ENCODE data around the gene MEIOC.
"Not testable (repeated sequence)": the region's sequence is repeated elsewhere in the genome, so short reads cannot be mapped to it uniquely, and the experiment has no call there.

The MEIOC gene
- long read RNA-seq, donor 1, partial matches to known transcripts: 0 of 23 reads
- long read RNA-seq, donor 1, other reads (novel, unspliced or antisense): 23 of 23 reads
- long read RNA-seq, donor 2: 0 reads
- long read RNA-seq, donor 3: 0 reads
- long read RNA-seq, donor 4: 0 reads
- long read RNA-seq, donor 5: 0 reads
- long read RNA-seq, donor 6: 0 reads
- long read RNA-seq, donor 7: 0 reads
- long read RNA-seq, donor 8: 0 reads

DNA sequence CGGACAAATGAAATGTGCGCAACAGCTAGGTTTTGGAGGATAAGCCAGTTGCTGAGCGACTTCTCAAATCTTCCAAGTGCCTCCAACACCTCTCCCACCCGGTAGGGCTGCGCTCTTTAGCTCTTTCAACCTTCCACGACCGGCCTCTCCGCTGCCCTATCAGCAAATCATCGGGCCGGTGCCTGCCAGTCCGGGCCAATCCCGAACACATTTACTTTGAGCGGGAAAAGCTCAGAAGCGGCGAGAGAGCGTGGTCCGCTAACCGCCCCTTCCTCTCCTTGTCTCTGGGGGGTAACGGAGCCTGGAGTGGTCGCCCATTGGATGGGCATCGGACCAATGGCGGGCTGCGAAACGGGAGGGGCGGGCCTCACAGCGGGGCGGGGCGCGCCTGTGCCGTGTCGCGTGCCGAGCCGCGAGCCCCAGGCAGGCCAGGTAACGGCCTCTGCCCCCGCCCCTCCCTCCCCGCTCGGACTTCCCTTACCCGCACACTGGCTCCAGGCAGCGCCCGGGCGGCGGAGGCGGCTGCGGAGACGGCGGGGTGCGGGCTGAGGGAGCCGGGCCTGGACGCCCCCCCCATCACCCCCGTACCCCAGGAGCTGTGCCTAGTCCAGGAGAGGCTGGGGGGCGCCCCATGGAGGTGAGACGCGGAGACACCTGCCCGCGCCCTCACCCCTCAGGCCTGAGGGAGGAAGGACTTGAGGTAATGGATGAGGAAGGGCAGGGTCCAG is at the start of gene MEIOC:
Gene MEIOC, plus strand, starts transcription at position 486 of the 728 bp plus-strand sequence. Its CDS starts 146 bp downstream, at position 632.
- peak; percentile 50 for DNase-seq

DNA sequence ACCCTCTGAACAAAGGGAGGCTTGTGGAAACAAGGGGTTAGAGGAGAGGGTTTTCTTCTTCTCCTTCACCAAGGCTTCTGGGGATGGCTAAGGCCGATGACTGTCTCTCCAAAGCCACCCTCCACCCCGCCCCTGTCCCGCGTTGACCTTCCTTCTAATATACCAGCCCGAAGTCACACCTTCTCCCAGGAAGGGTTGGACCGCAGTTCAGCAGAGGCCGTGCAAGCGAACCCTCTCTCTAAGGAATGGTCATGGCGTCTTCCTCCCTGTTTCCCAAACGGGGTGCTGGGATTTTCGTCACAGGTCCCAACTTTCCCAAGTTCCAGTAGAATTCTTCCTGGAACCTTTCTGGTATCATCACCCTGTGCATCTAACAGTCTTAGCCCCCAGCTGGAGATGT is 49.6 kb upstream of the MEIOC start:
- DNase-seq: no peak

DNA sequence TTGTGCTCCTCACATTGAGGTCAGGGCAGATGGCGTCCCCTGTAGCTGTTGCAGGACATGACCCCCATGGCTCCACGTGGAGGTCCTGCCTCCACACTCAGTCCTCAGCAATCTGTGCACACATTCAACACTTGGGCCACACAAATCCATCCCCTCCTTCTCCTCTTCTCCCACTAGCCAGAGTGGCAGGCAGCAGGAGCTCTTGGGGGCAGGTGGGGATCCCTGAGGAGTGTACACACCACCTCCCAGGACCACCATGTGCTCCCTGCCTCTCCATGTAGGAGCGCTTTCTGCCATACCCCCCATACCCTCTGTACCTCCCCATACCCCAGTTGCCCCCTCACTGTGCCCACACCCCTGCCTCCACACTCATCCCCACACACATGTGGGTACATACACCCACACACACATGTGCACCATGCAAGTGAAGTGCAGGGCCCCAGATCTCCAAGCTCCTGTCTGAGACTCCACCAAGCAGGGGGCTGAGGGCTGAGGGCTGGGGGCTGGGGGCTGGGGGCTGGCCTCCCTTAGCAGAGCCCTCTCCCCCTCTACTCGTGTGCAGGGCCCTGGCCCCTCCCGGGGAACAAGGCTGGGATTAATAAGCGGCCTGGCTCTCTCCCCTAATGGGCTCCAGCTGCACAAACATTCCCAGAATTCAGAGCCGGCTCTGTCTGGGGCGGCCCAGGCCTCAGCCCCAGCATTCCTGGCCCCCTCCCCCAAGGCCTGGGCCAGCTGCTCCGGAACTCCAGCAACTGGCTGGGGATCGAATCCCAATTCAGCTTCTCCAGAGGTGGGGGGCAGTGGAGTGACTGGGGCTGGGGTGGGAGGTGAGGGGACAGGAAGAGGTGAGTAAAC is 48.2 kb upstream of the MEIOC start:
- DNase-seq: peak; percentile 30

DNA sequence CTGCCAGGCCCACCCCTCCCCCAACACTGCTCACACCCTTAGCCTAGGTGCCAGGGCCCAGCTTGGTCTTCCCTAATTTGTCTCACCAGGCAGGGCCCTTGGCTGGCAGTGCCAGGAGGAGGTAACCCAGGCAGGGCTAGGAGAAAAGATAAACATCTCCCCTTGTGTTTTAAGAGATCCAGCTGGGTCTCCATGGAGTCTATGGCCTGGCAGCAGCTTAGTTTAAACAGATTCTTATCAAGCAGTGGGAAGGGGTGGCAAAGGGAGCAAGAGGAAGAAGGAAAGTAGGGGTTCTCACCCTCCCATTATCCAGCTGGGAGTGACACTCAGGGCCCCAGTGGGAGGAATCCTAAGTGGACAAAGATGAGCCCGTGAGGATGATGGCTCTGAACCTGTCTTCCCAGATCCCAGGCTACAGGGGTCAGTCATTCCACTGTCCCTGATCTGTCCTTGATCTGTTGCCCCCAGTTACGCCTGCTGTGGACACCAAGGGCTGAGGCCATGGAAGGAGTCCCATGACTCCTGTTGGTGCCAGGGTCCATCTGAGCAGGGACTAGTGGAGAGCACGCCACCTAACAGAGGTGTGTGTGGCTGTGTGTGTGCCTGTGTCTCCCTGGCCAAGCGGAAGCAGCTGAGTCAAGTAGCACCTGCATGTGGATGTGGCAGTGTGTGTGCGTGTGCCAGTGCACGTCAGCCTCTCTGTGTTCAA is 47.4 kb upstream of the MEIOC start:
- peak; percentile 38 for DNase-seq

DNA sequence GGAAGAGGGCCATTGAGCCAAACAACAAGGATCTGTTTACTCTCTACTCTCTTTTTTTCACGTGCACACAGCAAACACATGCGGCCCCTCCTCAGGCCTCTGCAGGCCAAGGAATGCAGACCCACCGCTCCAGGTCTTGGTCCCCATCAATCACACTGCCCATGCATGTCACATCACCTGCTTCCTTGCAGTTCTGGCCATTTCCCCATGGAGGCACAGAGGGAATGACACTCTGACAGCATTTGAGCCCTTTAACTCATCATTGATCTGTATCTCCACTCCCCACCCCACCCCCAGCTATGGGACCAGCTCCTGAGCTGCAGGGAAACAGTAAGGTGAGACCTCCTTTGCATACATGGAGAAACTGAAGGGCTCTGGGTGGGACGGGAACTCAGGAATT is 45.9 kb upstream of the MEIOC start:
- no peak for DNase-seq

DNA sequence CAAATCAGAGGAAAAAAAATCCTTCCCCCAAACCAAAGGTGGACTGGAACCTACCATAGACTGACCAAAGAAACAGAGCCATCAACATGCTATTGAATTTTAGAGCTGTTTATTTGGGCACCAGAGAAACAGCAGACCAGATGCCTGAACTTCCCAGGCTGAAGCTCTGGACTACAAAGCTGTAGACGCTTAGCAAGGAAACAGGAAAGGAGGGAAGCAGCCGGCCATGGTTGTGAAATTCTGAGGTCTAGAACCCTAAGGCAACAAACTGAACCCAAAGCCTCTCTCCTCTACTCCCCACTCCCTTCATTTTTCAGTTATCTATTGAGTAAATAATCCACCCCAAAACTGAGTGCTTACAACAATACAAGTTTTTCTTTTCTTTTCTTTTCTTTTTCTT is 45.4 kb upstream of the MEIOC start:
- DNase-seq: no peak

GRCh38 chr17:44614862-44615261 is 41.4 kb upstream of the MEIOC start:
- DNase-seq: no peak

DNA sequence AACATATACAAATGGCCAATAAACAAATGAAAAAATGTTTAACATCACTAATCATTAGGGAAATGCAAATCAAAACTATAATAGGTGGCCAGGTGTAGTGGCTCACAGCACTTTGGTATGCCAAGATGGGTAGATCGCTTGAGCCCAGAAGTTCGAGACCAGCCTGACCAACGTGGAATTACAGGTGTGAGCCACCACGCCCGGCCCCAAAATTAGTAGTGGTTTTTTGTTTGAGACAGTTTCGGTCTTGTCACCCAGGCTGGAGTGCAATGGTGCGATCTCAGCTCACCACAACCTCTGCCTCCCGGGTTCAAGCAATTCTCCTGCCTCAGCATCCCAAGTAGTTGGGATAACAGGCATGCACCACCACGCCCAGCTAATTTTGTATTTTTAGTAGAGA is 37.6 kb upstream of the MEIOC start:
- not testable (repeated sequence) for DNase-seq

GRCh38 chr17:44623070-44623725 is 33.1 kb upstream of the MEIOC start:
- no peak for DNase-seq

DNA sequence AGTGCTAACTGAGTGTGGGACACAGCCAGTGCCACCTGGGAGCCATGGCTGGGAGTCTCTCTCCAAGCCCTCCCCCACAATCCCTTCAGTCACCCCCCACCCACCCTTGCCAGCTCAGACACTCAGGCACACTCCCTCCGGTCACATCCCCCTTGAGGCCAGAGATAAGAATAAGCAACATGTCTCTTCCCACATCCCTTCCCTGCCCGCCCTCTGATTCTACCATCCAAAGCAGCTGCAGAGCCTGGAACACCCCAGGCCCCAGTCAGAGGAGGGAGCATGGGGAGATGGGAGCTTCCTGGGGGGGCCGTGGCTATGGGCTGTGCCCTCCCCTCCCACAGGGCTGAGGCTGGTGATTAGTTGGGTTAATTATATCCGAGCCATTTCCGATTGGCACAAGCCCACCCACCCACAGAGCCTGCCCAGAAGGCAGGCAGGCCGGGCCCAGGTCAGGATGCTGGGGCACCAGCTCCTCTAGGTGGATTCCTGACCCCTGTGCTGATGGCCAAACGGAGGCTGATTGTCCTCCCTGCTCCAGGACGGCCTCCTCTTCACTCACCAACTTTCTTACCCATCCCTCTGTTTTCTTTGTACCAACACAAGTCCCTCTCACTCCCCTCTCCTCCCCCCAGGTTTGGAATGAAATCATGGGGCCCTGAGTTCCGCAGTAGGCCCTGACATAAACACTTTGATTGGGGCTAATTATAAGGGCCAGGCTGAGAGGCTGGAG is 28.6 kb upstream of the MEIOC start:
- DNase-seq: no peak

DNA sequence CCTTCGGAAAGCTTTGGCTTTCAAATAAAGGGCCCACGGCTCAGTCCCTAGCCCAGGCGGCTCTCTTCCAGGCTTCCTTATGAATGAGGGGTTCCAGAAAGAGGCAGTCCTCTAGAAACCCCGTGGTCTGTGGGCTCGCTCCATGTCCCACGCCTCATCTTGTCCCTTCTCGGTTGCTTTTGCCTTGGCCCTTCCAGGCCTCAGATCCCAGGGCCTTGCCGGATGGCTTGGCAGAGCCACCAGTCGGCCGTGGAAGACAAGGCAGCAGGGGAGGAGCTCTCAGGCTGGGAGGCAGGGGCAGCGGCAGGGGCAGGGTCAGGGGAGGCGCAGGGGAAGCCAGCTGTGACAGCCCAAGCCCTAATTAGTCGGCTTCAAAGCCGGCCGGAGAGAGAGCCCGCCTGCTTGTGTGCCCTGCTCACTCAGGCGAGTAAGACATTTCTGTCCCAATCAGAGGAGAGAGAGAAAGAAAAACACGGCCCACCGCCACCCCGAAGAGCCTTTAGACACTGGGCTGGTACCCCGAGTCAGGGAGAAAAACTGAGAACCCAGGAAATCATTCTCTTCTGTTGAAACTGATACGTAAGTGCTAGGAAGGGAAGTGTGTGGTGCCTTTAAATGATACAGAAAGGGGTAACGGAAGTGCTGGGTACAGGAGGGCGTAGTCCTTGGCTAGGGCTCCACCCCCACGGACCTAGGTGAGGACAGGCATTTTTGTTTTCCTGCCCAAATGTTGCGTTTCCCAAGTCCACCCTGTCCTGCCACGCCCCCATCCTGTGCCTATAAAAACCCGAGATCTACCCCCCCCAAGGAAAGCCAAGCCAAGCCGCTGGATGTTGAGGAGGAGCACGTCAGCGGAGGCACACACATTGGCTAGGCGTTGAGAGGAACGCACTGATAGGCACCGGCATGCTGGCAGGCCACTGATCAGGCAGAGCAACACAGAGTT is 27.8 kb upstream of the MEIOC start:
- DNase-seq: peak; percentile 88

DNA sequence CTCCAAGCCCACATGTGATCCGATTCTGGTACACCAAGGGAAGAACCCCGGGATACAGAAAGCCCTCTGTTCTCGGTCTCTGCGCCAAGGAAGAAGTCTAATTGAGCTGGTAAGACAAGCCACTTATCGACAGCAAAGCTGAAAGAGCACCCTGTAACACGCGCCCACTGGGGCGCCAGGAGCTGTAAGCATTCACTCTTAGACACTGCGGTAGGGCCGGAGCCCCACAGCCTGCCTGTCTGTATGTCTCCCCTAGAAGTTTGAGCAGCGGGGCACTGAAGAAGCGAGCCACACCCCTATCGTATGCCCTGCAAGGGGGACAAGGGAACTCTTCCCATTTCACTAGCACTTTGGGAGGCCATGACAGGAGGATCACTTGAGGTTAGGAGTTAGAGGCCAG is 27.0 kb upstream of the MEIOC start:
- DNase-seq: no peak

GRCh38 chr17:44630703-44631102 is 25.6 kb upstream of the MEIOC start:
- no peak for DNase-seq

- DNase-seq: no peak
Observed at GRCh38 chr17:44633998-44634397, 22.3 kb upstream of the MEIOC start.

- DNase-seq: not testable (repeated sequence)
Observed at GRCh38 chr17:44634401-44634800, 21.9 kb upstream of the MEIOC start.

GRCh38 chr17:44636562-44636961 is 19.7 kb upstream of the MEIOC start:
- DNase-seq: no peak

DNA sequence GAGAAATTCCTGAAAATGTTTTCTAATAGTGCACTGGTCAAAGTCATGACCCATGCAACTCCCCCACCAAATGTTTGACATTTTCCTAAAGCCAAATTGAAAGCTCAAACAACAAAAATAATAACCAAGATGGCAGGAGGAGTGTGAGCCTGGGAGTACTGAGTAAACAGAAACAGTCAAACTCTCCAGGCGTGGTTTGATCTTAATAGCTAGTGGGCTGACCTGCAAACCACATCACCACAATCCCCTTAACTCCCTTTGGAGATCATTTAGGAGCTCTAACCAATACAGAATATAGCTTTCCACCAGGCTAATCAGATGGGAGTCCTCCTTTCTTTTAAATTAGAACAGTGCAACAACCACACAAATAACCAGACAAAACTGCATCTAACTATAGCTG is 19.2 kb upstream of the MEIOC start:
- DNase-seq: no peak

GRCh38 chr17:44642834-44643233 is 13.4 kb upstream of the MEIOC start:
- no peak for DNase-seq

GRCh38 chr17:44645341-44645740 is 10.9 kb upstream of the MEIOC start:
- DNase-seq: no peak

DNA sequence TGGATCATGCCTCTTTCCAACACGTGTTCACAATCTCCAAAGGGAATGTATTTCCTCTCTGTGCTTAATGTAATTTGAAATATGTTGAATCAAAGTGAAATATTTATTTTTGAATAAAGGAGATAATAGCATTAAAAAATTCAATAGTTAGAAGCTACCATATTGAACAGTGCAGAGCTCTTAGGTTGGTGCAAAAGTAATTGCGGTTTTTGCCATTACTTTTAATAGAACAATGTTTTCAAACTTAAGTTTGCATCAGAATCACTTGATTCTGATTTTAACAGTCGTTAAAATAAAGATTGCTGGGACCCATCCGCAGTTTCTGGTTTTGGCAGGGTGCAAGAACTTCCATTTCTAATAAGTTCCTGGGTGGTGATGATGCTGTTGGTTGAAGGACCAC is 10.0 kb upstream of the MEIOC start:
- DNase-seq: no peak
